Mesenchymal stem cell (in vitro differentiated cells and primary cell): ENCODE measurements around the gene WDR93.
A peak's percentile ranks its signal among the peaks of the same experiment; 100 is the strongest.

Experiments
- DNase-seq: peaks from one replicate; pipeline ENCODE4 v3.0.0-alpha.2; 2013
- H2AFZ ChIP-seq: one replicate; pipeline ENCODE4 v1.6.1; 2013; ENCODE audit warnings: low read depth, mild to moderate bottlenecking, control low read depth, inconsistent platforms, low read length, moderate library complexity
- H2AK5ac ChIP-seq: 2 replicates; pipeline ENCODE4 v1.6.1; 2013; ENCODE audit warnings: low read length, moderate library complexity, mild to moderate bottlenecking, inconsistent platforms; ENCODE audit not compliant: severe bottlenecking
- H2BK120ac ChIP-seq: one replicate; pipeline ENCODE4 v1.6.1; 2013; ENCODE audit warnings: low read depth, mild to moderate bottlenecking, inconsistent platforms, low read length, moderate library complexity
- H2BK12ac ChIP-seq, 2 experiments: one replicate each; pipeline ENCODE4 v1.6.1; 2013; ENCODE audit warnings: inconsistent platforms in 2 of 2, low read length in 2 of 2, mild to moderate bottlenecking in 2 of 2, moderate library complexity in 2 of 2, control low read depth in 1 of 2
- H2BK15ac ChIP-seq: one replicate; pipeline ENCODE4 v1.6.1; 2013; ENCODE audit warnings: mild to moderate bottlenecking, low read depth, inconsistent platforms; ENCODE audit not compliant: poor library complexity, severe bottlenecking
- H2BK5ac ChIP-seq: 2 replicates; pipeline ENCODE4 v1.6.1; 2013; ENCODE audit warnings: low read depth, mild to moderate bottlenecking, low read length, control low read depth, inconsistent platforms; ENCODE audit not compliant: poor library complexity, severe bottlenecking
- H3K14ac ChIP-seq, 2 experiments: one replicate each; pipeline ENCODE4 v1.6.1; 2013; ENCODE audit warnings: inconsistent platforms in 2 of 2, low read length in 2 of 2, control low read depth in 1 of 2, mild to moderate bottlenecking in 1 of 2, moderate library complexity in 1 of 2
- H3K18ac ChIP-seq, 2 experiments: one replicate each; pipeline ENCODE4 v1.6.1; 2013; ENCODE audit warnings: inconsistent platforms in 2 of 2, low read length in 2 of 2, control low read depth in 1 of 2, low read depth in 1 of 2, mild to moderate bottlenecking in 1 of 2
- H3K23ac ChIP-seq, 2 experiments: one replicate each; pipeline ENCODE4 v1.6.1; 2013; ENCODE audit warnings: inconsistent platforms in 2 of 2, low read length in 2 of 2, mild to moderate bottlenecking in 2 of 2, moderate library complexity in 2 of 2, control low read depth in 1 of 2
- H3K27ac ChIP-seq: 2 replicates; pipeline ENCODE4 v1.5.1; 2013; ENCODE audit warnings: mild to moderate bottlenecking, moderate library complexity, low read length, control low read depth, inconsistent platforms; ENCODE audit not compliant: poor library complexity, severe bottlenecking
- H3K27me3 ChIP-seq, 2 experiments: 2 replicates each; pipeline versions ENCODE4 v1.6.1 to v1.7.0; 2013; ENCODE audit warnings: low read length in 2 of 2, mild to moderate bottlenecking in 2 of 2, moderate library complexity in 2 of 2, control low read depth in 1 of 2, inconsistent platforms in 1 of 2; ENCODE audit not compliant: control insufficient read depth in 1 of 2, insufficient read depth in 1 of 2
- H3K36me3 ChIP-seq, 2 experiments: 2 replicates each; pipeline versions ENCODE4 v1.6.1 to v1.7.0; 2013; ENCODE audit warnings: low read length in 2 of 2, control low read depth in 1 of 2, inconsistent platforms in 1 of 2, low read depth in 1 of 2, mild to moderate bottlenecking in 1 of 2; ENCODE audit not compliant: insufficient read depth in 2 of 2, control insufficient read depth in 1 of 2
- H3K4ac ChIP-seq, 2 experiments: one replicate each; pipeline ENCODE4 v1.6.1; 2013; ENCODE audit warnings: inconsistent platforms in 2 of 2, low read length in 2 of 2, mild to moderate bottlenecking in 2 of 2, moderate library complexity in 2 of 2, control low read depth in 1 of 2, low read depth in 1 of 2
- H3K4me1 ChIP-seq: 2 replicates; pipeline ENCODE4 v1.6.1; 2013; ENCODE audit warnings: low read depth, low read length, control low read depth; ENCODE audit not compliant: control insufficient read depth, insufficient read depth
- H3K4me2 ChIP-seq: 2 replicates; pipeline ENCODE4 v1.6.1; 2013; ENCODE audit warnings: low read length, mild to moderate bottlenecking, inconsistent platforms; ENCODE audit not compliant: poor library complexity, severe bottlenecking
- H3K4me3 ChIP-seq, 2 experiments: 2 replicates each; pipeline versions ENCODE4 v1.5.1 to v1.7.0; 2013; ENCODE audit warnings: low read length in 2 of 2, mild to moderate bottlenecking in 2 of 2, control low read depth in 1 of 2, low read depth in 1 of 2; ENCODE audit not compliant: insufficient read depth in 1 of 2
- H3K79me1 ChIP-seq: replicated peaks from 2 replicates; pipeline ENCODE4 v1.6.1; 2013; ENCODE audit warnings: mild to moderate bottlenecking, control low read depth, low read length, inconsistent platforms; ENCODE audit not compliant: poor library complexity, severe bottlenecking
- H3K9ac ChIP-seq: 2 replicates; pipeline ENCODE4 v1.7.0; 2013; ENCODE audit warnings: mild to moderate bottlenecking, low read length, moderate library complexity
- H3K9me3 ChIP-seq: 2 replicates; pipeline ENCODE4 v1.7.0; 2013; ENCODE audit warnings: mild to moderate bottlenecking, low read length; ENCODE audit not compliant: control insufficient read depth
- H4K8ac ChIP-seq: one replicate; pipeline ENCODE4 v1.6.1; 2013; ENCODE audit warnings: inconsistent platforms, mild to moderate bottlenecking, low read length, moderate library complexity
- H4K91ac ChIP-seq: one replicate; pipeline ENCODE4 v1.6.1; 2013; ENCODE audit warnings: mild to moderate bottlenecking, low read length, inconsistent platforms
- whole genome bisulfite sequencing: methylation state at CpG from one replicate; pipeline ENCODE4 v1.1.7; 2013; ENCODE audit warnings: mixed read lengths; 5-methylcytosine and 5-hydroxymethylcytosine counted together

The WDR93 gene

GRCh38 chr15:89774492-89774891 is 83.9 kb downstream of the WDR93 start:
- Histone ChIP-seq H4K91ac (no peak overlapping the region), H2BK15ac (no peak overlapping the region), H3K27me3 (no peaks in the 10 kb centered on the region), H3K36me3 (peaks cover 0 to 5% of the 10 kb centered on the region in 2 experiments), H2AFZ (no peak overlapping the region), H3K23ac (no peak overlapping the region), H2BK12ac (no peak overlapping the region), H3K9me3 (no peaks in the 10 kb centered on the region), H3K4me2 (no peak overlapping the region), H3K4ac (no peak overlapping the region), H2BK120ac (no peak overlapping the region), H3K9ac (no peak overlapping the region), H3K4me1 (peaks cover 15% of the 10 kb centered on the region), H2BK5ac (no peak overlapping the region), H4K8ac (no peak overlapping the region), H3K4me3 (no peak overlapping the region), H2AK5ac (no peak overlapping the region), H3K14ac (no peak overlapping the region), H3K18ac (no peak overlapping the region), H3K27ac (no peak overlapping the region), H3K79me1 (no peaks in the 10 kb centered on the region)
- 97% methylated on average over 5 of the region's 5 CpGs for WGBS
- no peak for DNase-seq

GRCh38 chr15:89775815-89776214 is 85.2 kb downstream of the WDR93 start:
- H3K4me1 ChIP-seq = peaks cover 15% of the 10 kb centered on the region
- H2BK15ac ChIP-seq = no peak overlapping the region
- H4K91ac ChIP-seq = no peak overlapping the region
- DNase-seq = no peak
- H3K27me3 ChIP-seq = no peaks in the 10 kb centered on the region
- H3K9me3 ChIP-seq = no peaks in the 10 kb centered on the region
- H3K4ac ChIP-seq = peak overlapping the region in 1 of 2 experiments; percentile 24
- peak overlapping the region in 1 of 2 experiments; percentile 74 for H3K4me3 ChIP-seq
- H3K36me3 ChIP-seq = peaks cover 0 to 5% of the 10 kb centered on the region in 2 experiments
- H3K23ac ChIP-seq = no peak overlapping the region
- H3K14ac ChIP-seq = no peak overlapping the region
- no peak overlapping the region for H2BK120ac ChIP-seq
- no peaks in the 10 kb centered on the region for H3K79me1 ChIP-seq
- H3K4me2 ChIP-seq = peak overlapping the region; percentile 91
- H2BK5ac ChIP-seq = no peak overlapping the region
- no peak overlapping the region for H2BK12ac ChIP-seq
- no peak overlapping the region for H3K27ac ChIP-seq
- no peak overlapping the region for H2AK5ac ChIP-seq
- peak overlapping the region; percentile 93 for H2AFZ ChIP-seq
- 51% methylated on average over 13 of the region's 14 CpGs for WGBS
- no peak overlapping the region for H3K18ac ChIP-seq
- H4K8ac ChIP-seq = peak overlapping the region; percentile 95
- peak overlapping the region; percentile 80 for H3K9ac ChIP-seq

DNA sequence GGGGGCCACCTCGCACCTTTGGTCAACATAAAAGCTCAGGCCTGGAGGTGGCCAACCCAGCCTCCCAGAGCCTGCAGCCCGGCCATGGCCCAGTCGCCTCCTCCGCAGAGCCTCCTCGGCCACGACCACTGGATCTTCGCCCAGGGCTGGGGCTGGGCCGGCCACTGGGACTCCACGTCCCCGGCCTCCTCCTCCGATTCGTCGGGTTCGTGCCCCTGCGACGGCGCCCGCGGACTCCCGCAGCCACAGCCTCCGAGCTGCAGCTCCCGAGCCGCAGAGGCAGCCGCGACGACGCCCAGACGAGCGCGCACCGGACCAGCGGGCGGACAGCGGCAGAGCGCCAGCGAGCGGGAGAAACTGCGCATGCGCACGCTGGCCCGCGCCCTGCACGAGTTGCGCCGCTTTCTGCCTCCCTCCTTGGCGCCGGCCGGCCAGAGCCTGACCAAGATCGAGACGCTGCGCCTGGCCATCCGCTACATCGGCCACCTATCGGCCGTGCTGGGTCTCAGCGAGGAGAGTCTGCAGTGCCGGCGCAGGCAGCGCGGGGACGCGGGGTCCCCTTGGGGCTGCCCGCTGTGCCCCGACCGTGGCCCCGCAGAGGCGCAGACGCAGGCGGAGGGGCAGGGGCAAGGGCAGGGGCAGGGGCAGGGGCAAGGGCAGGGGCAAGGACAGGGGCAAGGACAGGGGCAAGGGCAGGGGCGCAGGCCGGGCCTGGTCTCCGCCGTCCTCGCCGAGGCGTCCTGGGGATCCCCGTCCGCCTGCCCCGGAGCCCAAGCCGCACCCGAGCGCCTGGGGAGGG is 85.9 kb downstream of the WDR93 start, which contains the start of gene MESP2:
Gene MESP2 (plus strand): TSS at position 59 of the 799 bp plus-strand sequence. CDS start 26 bp downstream, at position 85.
- no peak within 1 kb of the TSS for H3K27ac ChIP-seq
- peak within 1 kb of the TSS; percentile 88 for H4K91ac ChIP-seq
- H2BK120ac ChIP-seq = peak within 1 kb of the TSS; percentile 66
- H3K4me1 ChIP-seq = peaks cover 15% of the 10 kb centered on the region
- peaks cover 0 to 5% of the 10 kb centered on the region in 2 experiments for H3K36me3 ChIP-seq
- peak within 1 kb of the TSS; percentile 91 for H3K4me2 ChIP-seq
- no peak within 1 kb of the TSS for H2AK5ac ChIP-seq
- peak within 1 kb of the TSS; percentile 93 for H2AFZ ChIP-seq
- H3K4me3 ChIP-seq = peak within 1 kb of the TSS; percentile 54 to 74
- 8% methylated on average over 76 of the region's 82 CpGs for WGBS
- peak within 1 kb of the TSS in 1 of 2 experiments; percentile 75 for H2BK12ac ChIP-seq
- peak within 1 kb of the TSS in 1 of 2 experiments; percentile 41 for H3K23ac ChIP-seq
- H2BK15ac ChIP-seq = peak within 1 kb of the TSS; percentile 83
- H2BK5ac ChIP-seq = no peak within 1 kb of the TSS
- no peaks in the 10 kb centered on the region for H3K79me1 ChIP-seq
- H4K8ac ChIP-seq = peak within 1 kb of the TSS; percentile 95
- peak within 1 kb of the TSS in 1 of 2 experiments; percentile 92 for H3K14ac ChIP-seq
- H3K4ac ChIP-seq = peak within 1 kb of the TSS; percentile 24 to 63
- no peaks in the 10 kb centered on the region for H3K9me3 ChIP-seq
- H3K18ac ChIP-seq = peak within 1 kb of the TSS; percentile 86 to 88
- no peaks in the 10 kb centered on the region for H3K27me3 ChIP-seq
- peak; percentile 85 for DNase-seq
- H3K9ac ChIP-seq = peak within 1 kb of the TSS; percentile 80

GRCh38 chr15:89777073-89777751 is 86.6 kb downstream of the WDR93 start:
- peak overlapping the region; percentile 95 for H4K8ac ChIP-seq
- H2BK120ac ChIP-seq = peak overlapping the region; percentile 66
- no peak overlapping the region for H3K4ac ChIP-seq
- H3K4me2 ChIP-seq = no peak overlapping the region
- no peak overlapping the region for H4K91ac ChIP-seq
- no peak overlapping the region for H3K23ac ChIP-seq
- H2AK5ac ChIP-seq = no peak overlapping the region
- no peak overlapping the region for H2BK5ac ChIP-seq
- H3K27me3 ChIP-seq = no peaks in the 10 kb centered on the region
- peak overlapping the region; percentile 80 for H3K9ac ChIP-seq
- 65% methylated on average over 25 of the region's 25 CpGs for WGBS
- H3K14ac ChIP-seq = no peak overlapping the region
- H3K4me3 ChIP-seq = peak overlapping the region in 1 of 2 experiments; percentile 74
- H3K36me3 ChIP-seq = peaks cover 0 to 5% of the 10 kb centered on the region in 2 experiments
- H3K9me3 ChIP-seq = no peaks in the 10 kb centered on the region
- no peak for DNase-seq
- peak overlapping the region; percentile 66 for H2AFZ ChIP-seq
- peak overlapping the region in 1 of 2 experiments; percentile 75 for H2BK12ac ChIP-seq
- peak overlapping the region in 1 of 2 experiments; percentile 40 for H3K18ac ChIP-seq
- H3K4me1 ChIP-seq = peaks cover 19% of the 10 kb centered on the region
- no peaks in the 10 kb centered on the region for H3K79me1 ChIP-seq
- no peak overlapping the region for H3K27ac ChIP-seq
- H2BK15ac ChIP-seq = no peak overlapping the region
